HG02970 (cell line): ENCODE measurements around the gene SHFL.

ENCODE experiments used
- ATAC-seq: cut with Tn5 transposase; IDR thresholded peaks from one replicate; pipeline ENCODE4 v1.9.1; 2021; ENCODE audit warnings: mild to moderate bottlenecking, moderate library complexity, moderate number of reproducible peaks; ENCODE audit not compliant: unreplicated experiment, low FRiP score

The SHFL gene

DNA sequence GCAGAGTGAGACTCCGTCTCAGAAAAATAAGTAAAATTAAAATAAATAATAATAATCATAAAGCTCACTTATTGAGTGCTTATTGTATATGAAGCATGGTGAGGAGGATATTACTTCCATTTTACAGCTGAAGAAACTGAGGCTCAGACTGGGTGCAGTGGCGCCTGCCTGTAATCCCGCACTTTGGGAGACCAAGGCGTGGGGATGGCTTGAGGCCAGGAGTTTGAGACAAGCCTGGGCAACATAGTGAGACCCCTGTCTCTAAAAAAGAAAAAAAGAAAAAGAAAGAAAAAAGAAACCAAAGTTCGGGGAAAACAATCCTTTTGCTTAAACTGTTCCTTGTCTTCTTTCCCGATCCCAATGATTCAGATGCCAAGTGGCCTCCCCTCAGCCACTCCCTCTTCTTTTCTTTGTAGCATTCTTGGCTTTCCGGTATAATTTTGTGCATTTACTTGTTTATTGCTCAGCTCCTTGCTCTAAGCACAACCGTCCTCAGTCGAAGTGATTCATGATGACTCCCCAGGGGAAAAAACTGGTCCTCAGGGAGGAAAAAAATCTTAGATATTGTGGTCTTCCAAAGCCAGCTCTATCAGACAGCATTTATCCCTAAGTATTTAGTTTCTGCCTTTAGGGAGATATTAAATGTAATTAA is 34.5 kb downstream of the SHFL start:
- ATAC-seq = no peak

DNA sequence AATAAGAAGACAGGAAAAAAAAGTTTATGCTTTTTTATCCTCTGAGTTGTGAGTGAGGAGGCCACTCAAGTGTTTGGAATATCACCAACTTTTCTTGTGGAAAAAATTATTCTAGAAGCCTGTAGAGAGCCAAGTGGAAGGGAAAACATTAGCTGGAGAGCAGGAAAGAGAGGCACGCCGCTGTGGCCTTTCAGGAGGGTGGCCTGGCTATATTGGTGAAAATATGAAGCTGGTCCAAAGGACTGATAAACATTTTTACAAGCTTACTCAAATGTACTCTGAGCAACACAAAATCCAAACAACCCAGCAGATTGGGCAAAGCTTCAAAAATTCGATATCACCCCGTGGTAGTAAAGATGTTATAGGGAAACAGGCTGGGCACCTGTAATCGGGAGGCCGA is 35.9 kb downstream of the SHFL start:
- ATAC-seq = no peak

DNA sequence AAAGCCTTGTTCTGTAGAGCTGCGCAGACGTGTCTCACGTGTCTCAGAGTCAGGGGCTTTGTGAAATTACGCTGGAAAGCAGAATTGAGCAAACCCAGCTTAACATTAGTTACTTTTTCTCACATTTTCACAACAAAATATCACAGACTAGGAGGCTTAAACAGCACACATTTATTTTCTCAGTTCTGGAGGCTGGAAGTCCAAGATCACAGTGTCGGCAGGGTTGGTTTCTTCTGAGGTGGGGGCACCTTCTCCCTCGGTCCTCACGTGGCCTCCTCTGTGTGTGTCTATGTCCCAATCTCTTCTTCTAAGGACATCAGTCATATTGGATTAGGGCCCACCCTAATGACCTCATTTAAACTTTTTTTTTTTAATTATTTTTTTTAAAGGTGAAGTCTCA is 38.3 kb downstream of the SHFL start:
- no peak for ATAC-seq

DNA sequence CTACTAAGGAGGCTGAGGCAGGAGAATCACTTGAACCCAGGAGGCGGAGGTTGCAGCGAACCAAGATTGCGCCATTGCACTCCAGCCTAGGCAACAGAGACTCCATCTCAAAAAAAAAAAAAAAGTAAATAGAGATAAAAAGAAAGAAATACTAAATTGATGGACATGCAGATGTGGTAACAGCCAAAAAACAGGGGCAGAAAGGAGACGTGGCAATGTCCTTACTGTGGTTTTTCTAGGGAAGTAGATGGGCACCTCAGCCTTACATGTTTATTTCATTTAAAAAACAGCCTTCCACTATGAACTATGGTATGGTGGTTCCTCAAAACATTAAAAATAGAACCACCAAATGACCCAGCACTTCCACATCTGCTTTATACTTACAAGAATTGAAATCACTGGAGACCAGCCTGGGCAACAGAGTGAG is 40.1 kb downstream of the SHFL start:
- no peak for ATAC-seq

DNA sequence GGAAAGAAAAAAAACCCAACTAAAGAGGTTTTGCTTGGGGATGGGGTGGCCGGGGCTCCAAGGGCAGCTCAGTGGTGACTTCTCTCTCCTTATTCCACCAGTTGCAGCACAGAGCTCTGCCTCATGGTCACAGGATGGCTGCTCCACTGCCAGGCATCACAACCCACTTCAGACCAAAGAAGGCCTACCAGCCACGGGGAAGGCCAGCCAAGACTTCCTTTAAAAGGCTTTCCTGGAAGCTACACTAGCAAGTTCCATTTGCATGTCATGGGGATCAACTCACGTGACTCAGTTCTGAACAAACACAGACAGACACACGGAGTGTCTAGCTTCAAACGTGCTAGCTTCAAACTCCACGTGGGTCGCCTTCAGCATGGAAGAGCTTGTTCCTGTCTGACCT is 46.8 kb downstream of the SHFL start:
- ATAC-seq = no peak

DNA sequence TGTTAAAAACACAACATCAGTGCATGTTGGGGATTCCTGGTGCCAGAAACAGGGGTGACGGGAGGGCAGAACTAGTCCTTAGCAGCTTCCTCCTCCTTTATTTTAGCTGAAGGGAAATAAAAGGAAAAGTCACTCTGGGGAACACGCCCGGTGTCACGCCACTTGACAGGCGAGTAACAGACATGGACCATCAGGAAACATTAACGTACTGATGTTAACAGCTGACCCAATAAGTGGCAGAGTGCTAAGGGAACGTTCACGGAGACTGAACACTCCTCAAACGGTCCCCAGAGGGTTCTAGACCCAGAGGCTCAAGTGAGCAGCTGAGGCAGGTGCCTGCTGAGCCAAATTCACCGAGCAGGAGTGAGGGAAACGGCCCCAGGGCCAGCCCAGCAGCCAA is 47.5 kb downstream of the SHFL start:
- no peak for ATAC-seq

DNA sequence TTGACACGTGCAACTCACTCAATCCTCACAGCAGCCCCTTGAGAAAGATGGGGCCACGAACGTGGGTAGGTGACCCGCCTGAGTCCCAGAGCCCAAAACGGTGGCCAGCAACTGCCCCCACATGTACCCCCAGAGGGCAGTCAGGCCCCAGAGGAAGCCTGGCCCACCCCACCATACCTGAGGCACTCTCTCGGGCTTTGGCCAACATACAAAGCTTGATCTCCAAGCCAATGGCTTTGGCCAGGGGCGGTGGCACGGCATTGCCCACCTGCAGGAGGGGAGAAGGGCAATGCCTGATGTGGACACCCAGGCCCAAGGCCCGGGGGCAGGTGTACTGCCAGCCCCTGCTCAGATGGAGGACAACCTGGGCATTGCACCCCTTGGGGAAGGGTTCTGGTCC is 47.9 kb downstream of the SHFL start:
- no peak for ATAC-seq

DNA sequence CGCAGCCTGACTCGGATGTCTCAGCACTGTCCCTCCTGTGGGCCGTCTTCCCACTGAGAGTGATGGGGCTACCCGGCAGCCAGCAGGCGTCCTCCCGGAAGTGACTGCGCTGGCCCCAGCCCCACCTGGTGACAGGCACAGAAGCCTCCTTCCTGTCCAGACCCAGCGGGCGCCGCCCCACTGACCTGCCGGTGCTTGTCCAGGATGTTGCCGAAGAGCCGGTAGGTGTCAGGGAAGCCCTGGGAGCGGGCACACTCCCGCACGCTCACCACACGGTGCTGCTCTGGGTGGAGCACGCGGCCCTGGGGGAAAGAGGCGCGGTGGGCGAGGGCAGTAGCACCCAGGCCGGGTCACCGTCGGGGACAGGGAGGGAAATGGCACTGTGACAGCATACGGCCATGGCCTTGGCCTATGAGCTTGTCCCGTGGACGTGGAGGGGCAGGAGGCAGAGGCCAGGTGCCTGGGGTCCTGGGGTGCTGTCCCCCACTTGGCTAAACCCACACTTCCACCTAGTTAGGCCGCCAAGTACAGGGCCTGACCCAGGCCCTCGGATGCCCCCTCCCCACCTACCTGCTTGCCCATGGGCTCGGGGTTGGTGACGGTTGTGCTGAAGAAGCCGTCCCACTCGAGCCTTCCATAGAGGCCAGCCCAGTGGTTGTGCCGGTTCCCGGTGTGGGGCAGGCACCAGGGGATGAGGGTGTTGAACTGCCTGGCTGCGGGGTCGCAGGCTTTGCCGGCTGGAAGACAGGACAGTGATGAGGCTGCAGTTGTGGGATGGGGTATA is 49.6 kb downstream of the SHFL start:
- ATAC-seq = no peak

DNA sequence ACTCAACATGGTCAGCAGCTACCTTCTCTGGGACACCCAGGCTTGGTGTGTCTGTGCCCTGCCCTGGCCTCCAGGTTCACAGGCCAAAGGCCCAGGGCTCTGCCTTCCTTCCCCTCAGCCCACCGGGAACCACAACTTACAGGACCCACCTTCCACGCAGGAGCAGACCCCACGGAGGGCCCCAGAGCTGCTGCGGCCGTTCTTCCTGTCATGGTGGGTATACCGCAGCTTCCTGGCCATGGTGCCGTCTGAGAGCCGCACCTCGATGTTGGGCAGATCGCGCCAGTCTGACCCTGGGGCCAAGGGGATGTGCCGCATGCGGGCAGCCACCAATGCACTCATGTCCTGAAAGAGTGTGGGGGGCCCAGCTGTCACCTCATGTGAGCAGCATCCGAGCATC is 50.8 kb downstream of the SHFL start:
- no peak for ATAC-seq

DNA sequence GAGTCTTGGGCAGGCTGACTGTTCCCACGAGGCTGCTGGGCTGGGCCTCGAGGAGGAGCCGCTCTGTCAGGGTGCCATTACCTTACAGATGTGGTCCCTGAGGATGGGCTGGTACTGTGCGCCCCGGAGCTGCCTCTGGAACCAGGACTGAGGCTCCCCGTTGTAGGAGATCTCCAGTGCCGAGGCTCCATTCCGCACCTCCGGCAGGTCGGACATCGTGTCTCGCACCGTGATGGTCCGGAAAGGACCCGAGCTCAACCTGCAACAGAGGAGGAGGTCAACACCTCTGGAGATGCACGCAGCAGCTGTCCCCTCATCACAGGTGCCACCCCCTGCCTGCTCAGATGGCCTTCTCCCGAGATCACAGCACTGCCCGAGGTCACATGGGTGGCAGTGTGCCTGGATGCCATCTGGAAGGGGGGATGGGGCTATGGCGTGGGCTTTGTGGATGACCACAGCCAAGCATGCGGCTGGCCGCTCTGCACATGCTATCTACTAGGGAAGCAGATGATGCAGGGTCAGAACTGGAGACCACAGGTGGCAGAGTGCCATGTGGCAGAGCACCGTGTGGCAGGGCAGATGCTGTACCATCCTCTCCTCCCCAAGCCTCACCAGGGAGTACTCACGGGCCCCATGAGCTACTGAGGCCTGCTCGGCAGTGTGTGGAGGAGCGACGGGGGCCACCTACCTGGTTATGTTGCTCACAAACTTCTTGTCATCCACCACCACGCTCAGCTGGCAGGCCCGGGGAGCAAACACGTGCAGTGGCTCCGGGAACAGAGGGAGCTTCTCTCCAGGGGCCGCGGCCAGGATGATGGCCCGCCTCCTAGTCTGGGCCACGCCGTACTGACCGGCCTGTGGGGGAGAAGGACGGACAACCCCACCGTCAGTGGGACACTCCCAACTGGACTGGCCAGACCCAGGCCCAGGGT is 51.9 kb downstream of the SHFL start:
- ATAC-seq = no peak

DNA sequence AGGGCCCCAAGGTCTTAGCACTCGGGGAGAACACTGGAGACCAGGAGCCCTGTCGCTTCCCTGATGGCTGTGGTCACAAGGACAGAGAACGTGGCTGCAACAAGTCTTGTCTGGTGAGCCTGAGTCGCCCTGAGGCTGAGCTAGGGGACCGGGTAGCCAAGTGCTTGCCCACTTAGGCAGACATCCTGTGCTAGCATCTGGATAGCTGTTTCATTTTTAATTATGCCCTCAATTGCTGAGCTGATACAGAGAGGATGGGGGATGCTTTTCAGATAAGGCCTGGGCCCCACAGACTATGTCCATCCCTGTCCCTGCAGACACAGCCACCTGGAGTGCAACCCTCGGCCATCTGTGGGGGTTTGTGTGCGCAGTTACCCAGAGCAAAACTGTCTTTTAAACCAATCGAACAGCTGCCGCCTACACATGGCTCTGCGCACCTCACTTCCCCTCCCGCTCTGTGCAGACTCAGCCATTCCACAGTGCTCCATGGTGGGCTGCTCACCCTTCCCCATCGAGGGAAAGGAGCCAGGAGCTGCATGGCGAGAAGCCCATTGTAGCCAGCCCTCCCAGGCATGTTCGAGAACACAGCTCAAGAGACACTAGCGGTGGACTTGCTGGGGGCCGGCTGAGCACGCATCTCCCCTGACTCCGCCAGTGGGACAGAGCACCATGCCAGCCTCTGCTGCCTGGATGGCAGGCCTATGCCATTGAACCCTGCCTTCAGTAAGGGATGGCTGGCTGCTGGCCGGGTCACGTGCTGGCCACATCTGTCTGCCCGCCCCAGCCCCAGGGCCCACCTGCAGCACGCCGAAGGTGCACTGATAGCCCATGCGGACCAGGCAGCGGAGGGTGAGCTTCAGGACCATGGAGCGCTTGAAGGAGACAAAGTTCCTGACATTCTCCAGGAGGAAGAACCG is 53.0 kb downstream of the SHFL start:
- ATAC-seq = no peak

DNA sequence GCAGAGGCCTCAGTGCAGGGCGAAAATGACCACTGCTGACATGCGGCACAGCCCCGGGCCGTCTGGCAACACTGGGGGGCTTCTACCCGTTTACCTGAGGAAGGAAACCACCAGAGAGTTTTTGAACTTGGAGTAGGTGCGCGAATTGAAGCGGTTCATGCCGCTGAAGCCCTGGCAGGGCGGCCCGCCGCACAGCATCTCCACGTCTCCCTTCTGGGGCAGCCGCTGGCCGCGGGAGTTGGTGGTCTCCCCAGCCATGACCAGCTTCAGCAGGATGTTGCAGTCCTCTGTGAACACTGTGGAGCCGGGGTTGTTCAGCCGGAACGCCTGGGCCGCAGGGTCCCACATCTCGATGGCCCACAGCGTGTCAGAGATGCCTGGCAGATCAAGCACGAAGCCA is 53.8 kb downstream of the SHFL start:
- no peak for ATAC-seq

DNA sequence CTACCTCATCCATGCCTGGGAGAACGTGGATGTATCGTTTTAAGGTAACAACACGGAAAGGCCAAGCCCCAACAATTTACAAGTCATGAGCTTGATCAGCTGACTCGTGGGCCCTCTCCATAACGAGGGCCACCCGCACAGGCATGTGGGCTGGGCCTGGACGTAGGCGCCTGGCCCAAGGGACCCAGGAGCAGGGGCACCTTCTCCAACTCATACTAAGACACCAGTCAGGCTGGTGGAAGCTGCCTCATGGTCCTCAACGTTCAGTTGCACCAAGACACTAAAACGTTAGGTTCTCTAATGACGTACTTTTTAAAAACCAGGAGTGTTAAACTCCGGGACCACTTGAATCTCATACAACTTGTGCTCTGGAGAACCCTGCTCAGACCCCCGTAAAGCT is 55.4 kb downstream of the SHFL start:
- ATAC-seq = no peak

DNA sequence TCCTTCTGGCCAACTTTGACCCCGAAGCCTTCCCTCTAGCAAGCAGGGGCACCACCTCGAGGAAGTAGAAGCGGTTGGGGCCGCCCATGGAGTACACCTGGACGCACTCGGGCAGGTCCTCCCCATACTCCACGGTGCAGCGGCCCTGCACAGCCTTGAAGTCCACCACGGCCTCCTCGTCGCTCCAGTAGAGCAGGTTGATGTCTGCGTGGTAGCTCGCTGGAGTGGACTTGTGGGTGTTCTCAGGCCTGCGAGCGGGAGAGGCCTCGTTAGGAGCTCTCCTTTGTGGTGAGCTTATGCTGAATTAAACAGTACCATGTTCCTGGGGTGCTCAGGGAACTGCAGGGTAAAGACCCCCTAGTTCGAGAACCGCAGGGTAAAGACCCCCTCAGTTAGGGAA is 55.9 kb downstream of the SHFL start:
- ATAC-seq = no peak
